HCT116 (cell line): ENCODE measurements around the gene SLC38A6. TPM values are rescaled to one million over a fixed set of nuclear protein-coding genes. Genes with fewer than 3 reads are reported as not detected.

Experiments used
- ATAC-seq: fragments of 200-7000 bp; cut with Tn5 transposase; 2 replicates; pipeline ENCODE4 v1.9.1; 2020; ENCODE audit warnings: mild to moderate bottlenecking, moderate library complexity
- BruUV-seq: library from RNA; stranded (reverse); fragments of 400-500 nt; replicated peaks from 2 replicates; lab custom pipeline; 2021; lab: Mats Ljungman, UMichigan
- CTCF ChIA-PET: fragments of 300-600 bp; sonication (Branson Sonifier 250); formaldehyde crosslinking; loops from one replicate; lab custom pipeline; 2021; ENCODE audit warnings: antibody characterized with exemption; lab: Charles Lee
- POLR2A ChIA-PET: fragments of 300-600, 350-600 bp; sonication (Branson Sonifier 250); formaldehyde crosslinking; loops from one replicate; lab custom pipeline; 2021; ENCODE audit warnings: antibody characterized with exemption; lab: Charles Lee
- RAD21 ChIA-PET, 2 experiments: fragments of 300-600 bp; sonication (Branson Sonifier 250); formaldehyde crosslinking; loops; one replicate each; lab custom pipeline; 2023; ENCODE audit warnings: low total read pairs in 2 of 2; ENCODE audit not compliant: uncharacterized antibody in 2 of 2, unreplicated experiment in 2 of 2, low non-redundant PET in 1 of 2; lab: Charles Lee
- DNase-seq: peaks from one replicate; pipeline ENCODE4 v3.0.0-alpha.2; 2010; ENCODE audit warnings: low read depth, low spot score
- H2AFZ ChIP-seq: fragments of 200-600 bp; shearing (Covaris generic), sonication (generic); 2 replicates; pipeline ENCODE4 v1.6.1; 2017; ENCODE audit warnings: low read depth, mixed run types, mixed read lengths, antibody characterized with exemption, low read length; ENCODE audit not compliant: poor library complexity, severe bottlenecking
- H3K27ac ChIP-seq: 2 replicates; pipeline ENCODE4 v1.5.1; 2012; ENCODE audit warnings: low read depth, low read length
- H3K27me3 ChIP-seq: fragments of 200-600 bp; sonication (generic); 2 replicates; pipeline ENCODE4 v1.6.1; 2016; ENCODE audit warnings: mixed run types, low read length, mixed read lengths; ENCODE audit not compliant: insufficient read depth
- H3K36me3 ChIP-seq, 2 experiments: fragments of 200-500 bp in 1 of 2; fragments of 200-600 bp in 1 of 2; sonication (Bioruptor generic) in 1 of 2; sonication (generic) in 1 of 2; 2 replicates each; pipeline versions ENCODE4 v1.5.1 to v1.6.1; 2014 to 2016; ENCODE audit warnings: low read length in 2 of 2, inconsistent platforms in 1 of 2, mixed read lengths in 1 of 2, mixed run types in 1 of 2; ENCODE audit not compliant: insufficient read depth in 2 of 2, control insufficient read depth in 1 of 2
- H3K4me1 ChIP-seq, 2 experiments: fragments of 200-600 bp in 1 of 2; sonication (generic) in 1 of 2; 2 replicates each; pipeline versions ENCODE4 v1.5.1 to v1.6.1; 2012 to 2017; ENCODE audit warnings: low read length in 2 of 2, inconsistent platforms in 1 of 2, mild to moderate bottlenecking in 1 of 2, mixed read lengths in 1 of 2, mixed run types in 1 of 2, moderate library complexity in 1 of 2; ENCODE audit not compliant: insufficient read depth in 2 of 2, control insufficient read depth in 1 of 2
- H3K4me2 ChIP-seq: fragments of 200-600 bp; sonication (generic); 2 replicates; pipeline ENCODE4 v1.6.1; 2017; ENCODE audit warnings: mixed run types, low read length, mixed read lengths
- H3K4me3 ChIP-seq, 2 experiments: fragments of 200-600 bp in 1 of 2; sonication (generic) in 1 of 2; replicated peaks in 1 of 2; 2 replicates each; pipeline ENCODE4 v1.5.1; 2011 to 2016; ENCODE audit warnings: low read length in 2 of 2, control low read depth in 1 of 2, low read depth in 1 of 2, mild to moderate bottlenecking in 1 of 2, mixed read lengths in 1 of 2, mixed run types in 1 of 2
- H3K79me2 ChIP-seq: fragments of 200-600 bp; sonication (generic); 2 replicates; pipeline ENCODE4 v1.6.1; 2017; ENCODE audit warnings: mild to moderate bottlenecking, mixed run types, low read length, moderate library complexity, mixed read lengths; ENCODE audit not compliant: insufficient read depth
- H3K9ac ChIP-seq: fragments of 200-600 bp; sonication (generic); 2 replicates; pipeline ENCODE4 v1.6.1; 2016; ENCODE audit warnings: low read length, mixed read lengths
- H3K9me2 ChIP-seq: fragments of 200-600 bp; sonication (generic), shearing (Covaris generic); 2 replicates; pipeline ENCODE4 v1.6.1; 2017; ENCODE audit warnings: mixed run types, mild to moderate bottlenecking, moderate library complexity; ENCODE audit not compliant: insufficient read depth
- H3K9me3 ChIP-seq, 2 experiments: fragments of 200-500 bp in 1 of 2; fragments of 200-600 bp in 1 of 2; sonication (Bioruptor generic) in 1 of 2; sonication (generic) in 1 of 2; 2 replicates each; pipeline ENCODE4 v1.6.1; 2014 to 2017; ENCODE audit warnings: low read length in 2 of 2, mixed read lengths in 2 of 2, inconsistent platforms in 1 of 2, low read depth in 1 of 2, mild to moderate bottlenecking in 1 of 2, mixed run types in 1 of 2, moderate library complexity in 1 of 2; ENCODE audit not compliant: control insufficient read depth in 1 of 2, insufficient read depth in 1 of 2
- H4K20me1 ChIP-seq: fragments of 200-600 bp; sonication (generic), shearing (Covaris generic); 2 replicates; pipeline ENCODE4 v1.6.1; 2017; ENCODE audit warnings: mixed run types, mild to moderate bottlenecking, moderate library complexity; ENCODE audit not compliant: insufficient read depth
- CBX3 ChIP-seq: IDR thresholded peaks from 2 replicates; pipeline ENCODE4 v1.6.1; 2012; ENCODE audit warnings: low read depth
- CEBPB ChIP-seq: IDR thresholded peaks from 2 replicates; pipeline ENCODE4 v1.6.1; 2012; ENCODE audit warnings: low read depth
- CTCF ChIP-seq, 3 experiments: fragments of 200-600 bp in 1 of 3; sonication (generic) in 1 of 3; IDR thresholded peaks in 2 of 3; conservative IDR thresholded peaks in 1 of 3; 2 replicates each; pipeline ENCODE4 v1.5.1; 2012 to 2017; ENCODE audit warnings: low read depth in 2 of 3, low read length in 2 of 3, antibody characterized with exemption in 1 of 3, borderline replicate concordance in 1 of 3, control low read depth in 1 of 3, mild to moderate bottlenecking in 1 of 3, mixed read lengths in 1 of 3, mixed run types in 1 of 3, moderate library complexity in 1 of 3; ENCODE audit not compliant: insufficient read depth in 1 of 3
- EGR1 ChIP-seq: IDR thresholded peaks from 2 replicates; pipeline ENCODE4 v1.6.1; 2012; ENCODE audit warnings: low read depth
- ELF1 ChIP-seq: IDR thresholded peaks from 2 replicates; pipeline ENCODE4 v1.6.1; 2012; ENCODE audit warnings: low read depth, borderline replicate concordance
- EZH2 ChIP-seq: fragments of 200-600 bp; sonication (generic); IDR thresholded peaks from 2 replicates; pipeline ENCODE4 v1.6.1; 2017; ENCODE audit warnings: antibody characterized with exemption, mixed run types
- EZH2phosphoT487 ChIP-seq: fragments of 200-600 bp; IDR thresholded peaks from 2 replicates; pipeline ENCODE4 v1.6.1; 2018; ENCODE audit warnings: antibody characterized with exemption, borderline replicate concordance
- FOSL1 ChIP-seq: IDR thresholded peaks from 2 replicates; pipeline ENCODE4 v1.6.1; 2012; ENCODE audit warnings: low read depth
- JUND ChIP-seq: IDR thresholded peaks from 2 replicates; pipeline ENCODE4 v1.6.1; 2012
- POLR2A ChIP-seq: IDR thresholded peaks from 2 replicates; pipeline ENCODE4 v1.7.0; 2011; ENCODE audit warnings: borderline replicate concordance; ENCODE audit not compliant: insufficient read depth, insufficient read length; ENCODE audit errors: extremely low read depth
- POLR2AphosphoS5 ChIP-seq: IDR thresholded peaks from 2 replicates; pipeline ENCODE4 v1.6.1; 2011; ENCODE audit warnings: mild to moderate bottlenecking, low read depth, low read length, moderate library complexity
- RAD21 ChIP-seq: IDR thresholded peaks from 2 replicates; pipeline ENCODE4 v1.6.1; 2012; ENCODE audit warnings: low read depth, mild to moderate bottlenecking
- SRF ChIP-seq: IDR thresholded peaks from 2 replicates; pipeline ENCODE4 v1.6.1; 2012; ENCODE audit warnings: low read depth
- TCF7L2 ChIP-seq: IDR thresholded peaks from 2 replicates; pipeline ENCODE4 v1.7.0; 2011; ENCODE audit warnings: borderline replicate concordance, inconsistent platforms; ENCODE audit not compliant: insufficient read depth, insufficient read length; ENCODE audit errors: extremely low read depth
- YY1 ChIP-seq: IDR thresholded peaks from 2 replicates; pipeline ENCODE4 v1.6.1; 2011; ENCODE audit warnings: low read length, low read depth, moderate library complexity, mild to moderate bottlenecking; ENCODE audit not compliant: insufficient replicate concordance; ENCODE audit errors: extremely low read depth
- ZBTB33 ChIP-seq: IDR thresholded peaks from 2 replicates; pipeline ENCODE4 v1.6.1; 2011; ENCODE audit warnings: mild to moderate bottlenecking, low read length, moderate library complexity; ENCODE audit not compliant: insufficient replicate concordance; ENCODE audit errors: extremely low read depth
- ZFX ChIP-seq: fragments of 450-650 bp; IDR thresholded peaks from 2 replicates; pipeline ENCODE4 v1.6.1; 2017
- ZNF274 ChIP-seq: fragments of 200-500 bp; sonication (Bioruptor generic); IDR thresholded peaks from 2 replicates; pipeline ENCODE4 v1.6.1; 2014; ENCODE audit warnings: mild to moderate bottlenecking, low read depth, low read length, inconsistent platforms
- intact Hi-C: fragments of 100-400 bp; cut with micrococcal nuclease; formaldehyde crosslinking; loops from 2 replicates; pipeline ENCODE4 v1.10.0; 2022
- total RNA-seq: library from RNA; stranded (reverse); gene quantifications from one replicate; pipeline ENCODE4 v1.2.1, GENCODE V29; 2021; ENCODE audit not compliant: unreplicated experiment
- TF ChIP-seq, protein P1 (sequence below): IDR thresholded peaks from 2 replicates; pipeline ENCODE4 v1.6.1; 2012
- TF ChIP-seq, protein P2 (sequence below): IDR thresholded peaks from 2 replicates; pipeline ENCODE4 v1.6.1; 2012

The SLC38A6 gene
- total RNA-seq, 1 experiment from 2014 or later = 9.5 TPM

GRCh38 chr14:61042220-61042619 lies 61.2 kb downstream of the SLC38A6 start:
- H3K79me2 ChIP-seq = no peaks in the 10 kb centered on the region
- H3K9ac ChIP-seq = no peak overlapping the region
- no peaks in the 10 kb centered on the region for H3K36me3 ChIP-seq
- H4K20me1 ChIP-seq = no peaks in the 10 kb centered on the region
- no peaks in the 10 kb centered on the region for H3K9me2 ChIP-seq
- no peak overlapping the region for H3K4me3 ChIP-seq
- ChIA-PET RAD21 (no interaction called here), POLR2A (no interaction called here), CTCF (interaction anchor here (0.6 kb wide), 1 partner anchor 240 kb away, joined by 3 read pairs; no protein-coding TSS in a partner anchor)
- H3K27me3 ChIP-seq = no peaks in the 10 kb centered on the region
- no peak overlapping the region for H3K4me2 ChIP-seq
- no peaks in the 10 kb centered on the region for H3K4me1 ChIP-seq
- TF ChIP-seq YY1 (no peak), ZBTB33 (no peak), CTCF (IDR thresholded peaks at IDR 0.05 in 2 of 3, conservative IDR thresholded peaks at IDR 0.05 in 1 of 3; ENCODE audit: borderline replicate concordance in 1 of 3, insufficient read depth in 1 of 3, low read depth in 2 of 3, low read length in 2 of 3) (no peak), EZH2phosphoT487 (no peak), POLR2A (no peak), CEBPB (no peak), TCF7L2 (no peak), EGR1 (no peak), SRF (no peak), CBX3 (no peak), ELF1 (no peak), EZH2 (no peak), ZFX (no peak), RAD21 (no peak), POLR2AphosphoS5 (no peak), ZNF274 (no peak), FOSL1 (no peak), JUND (no peak)
- TF ChIP-seq, protein P1, sequence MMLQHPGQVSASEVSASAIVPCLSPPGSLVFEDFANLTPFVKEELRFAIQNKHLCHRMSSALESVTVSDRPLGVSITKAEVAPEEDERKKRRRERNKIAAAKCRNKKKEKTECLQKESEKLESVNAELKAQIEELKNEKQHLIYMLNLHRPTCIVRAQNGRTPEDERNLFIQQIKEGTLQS = no peak
- TF ChIP-seq, protein P2, sequence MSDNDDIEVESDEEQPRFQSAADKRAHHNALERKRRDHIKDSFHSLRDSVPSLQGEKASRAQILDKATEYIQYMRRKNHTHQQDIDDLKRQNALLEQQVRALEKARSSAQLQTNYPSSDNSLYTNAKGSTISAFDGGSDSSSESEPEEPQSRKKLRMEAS = no peak
- no peak overlapping the region for H2AFZ ChIP-seq
- intact Hi-C loops = no loop called here
- no peak for ATAC-seq
- no peak overlapping the region for H3K27ac ChIP-seq
- DNase-seq = no peak
- H3K9me3 ChIP-seq = no peaks in the 10 kb centered on the region
- BruUV-seq = no TSS peak
